GM21529 (cell line): Measurements from ENCODE around the gene PHF1.

Source experiments
- ATAC-seq: cut with Tn5 transposase; IDR thresholded peaks from one replicate; pipeline ENCODE4 v1.9.1; 2021; ENCODE audit not compliant: unreplicated experiment

PHF1 gene

DNA sequence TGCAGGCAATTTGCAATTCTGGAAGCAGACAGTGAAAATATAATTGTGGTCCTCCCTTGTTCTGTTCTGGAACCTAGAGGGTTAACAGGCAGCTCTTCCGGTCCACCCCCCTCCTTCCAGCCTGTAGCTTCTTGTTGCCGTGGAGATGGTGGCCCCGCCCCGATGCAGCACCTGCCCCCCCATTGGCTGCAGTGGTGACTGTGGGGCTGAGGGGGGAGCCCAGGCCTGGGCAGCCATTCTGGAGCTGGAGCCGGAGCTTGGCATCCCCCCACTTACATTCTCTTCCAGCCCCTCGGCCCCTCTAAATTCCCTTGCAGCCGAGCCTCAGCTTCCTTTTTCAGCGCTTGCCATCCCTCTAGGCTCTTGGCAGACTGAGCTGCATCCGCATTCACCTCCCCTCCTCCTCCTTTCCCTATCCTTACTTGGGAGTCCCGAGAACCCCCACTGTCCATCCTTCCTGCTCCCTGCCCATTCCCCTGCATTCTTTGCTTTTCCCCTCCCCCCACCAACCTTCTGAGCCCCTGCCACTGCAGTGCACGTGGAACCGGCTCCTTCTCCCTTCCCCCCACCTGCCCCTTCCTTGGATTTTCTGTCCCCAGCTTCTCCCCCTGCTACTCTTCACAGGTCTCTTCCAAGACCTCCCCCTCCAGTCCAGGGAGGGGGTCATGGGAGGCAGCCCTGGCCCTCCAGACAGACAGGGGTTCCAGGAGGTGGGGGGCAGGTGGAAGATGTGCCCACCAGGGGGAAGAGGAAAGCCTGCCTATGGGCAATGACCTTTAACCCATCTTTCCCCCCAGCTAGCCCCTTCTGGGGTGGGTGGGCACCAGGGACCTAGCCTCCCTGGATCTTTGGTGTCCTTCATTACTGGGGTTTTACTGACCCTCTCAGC is 20.4 kb downstream of the PHF1 start:
- ATAC-seq, result no peak

DNA sequence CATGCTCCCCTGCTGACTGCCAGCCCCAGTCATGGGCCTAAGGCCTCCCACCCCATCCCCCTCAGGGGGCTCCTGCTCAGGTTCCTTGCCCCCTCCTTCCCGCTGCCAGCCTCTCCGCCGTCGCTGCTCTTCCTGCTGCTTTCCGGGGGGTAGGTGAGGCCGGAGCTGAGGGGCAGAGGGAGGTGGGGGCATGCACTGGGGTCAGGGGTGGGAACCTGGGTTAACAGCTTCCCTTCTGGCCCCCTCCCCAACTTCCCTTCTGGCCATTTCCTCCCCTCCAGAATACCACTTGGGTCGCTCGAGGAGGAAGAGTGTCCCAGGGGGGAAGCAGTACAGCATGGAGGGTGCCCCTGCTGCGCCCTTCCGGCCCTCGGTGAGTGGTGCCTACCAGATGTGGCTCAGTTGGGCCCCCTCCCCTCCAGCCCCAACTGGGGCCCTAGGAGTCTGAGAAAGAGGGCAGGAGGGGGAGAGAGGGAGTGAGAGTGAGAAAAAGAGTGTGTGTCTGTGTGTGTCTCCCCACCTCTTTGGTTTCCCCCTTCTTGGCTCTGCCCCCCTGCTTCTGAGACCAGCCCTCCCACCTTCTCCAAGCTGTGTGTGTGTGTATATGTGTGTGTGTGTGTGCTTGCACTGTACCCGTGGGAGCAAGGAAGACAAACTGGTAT is 21.2 kb downstream of the PHF1 start:
- no peak for ATAC-seq

- no peak for ATAC-seq
Measured at GRCh38 chr6:33432546-33432945, 21.7 kb downstream of the PHF1 start.

- no peak for ATAC-seq
Measured at GRCh38 chr6:33433001-33433543, 22.3 kb downstream of the PHF1 start.

- ATAC-seq, result no peak
Measured at GRCh38 chr6:33433544-33434191, 22.9 kb downstream of the PHF1 start.

- no peak for ATAC-seq
Measured at GRCh38 chr6:33434961-33435360, 24.1 kb downstream of the PHF1 start.

- no peak for ATAC-seq
Measured at GRCh38 chr6:33437666-33438065, 26.9 kb downstream of the PHF1 start.

DNA sequence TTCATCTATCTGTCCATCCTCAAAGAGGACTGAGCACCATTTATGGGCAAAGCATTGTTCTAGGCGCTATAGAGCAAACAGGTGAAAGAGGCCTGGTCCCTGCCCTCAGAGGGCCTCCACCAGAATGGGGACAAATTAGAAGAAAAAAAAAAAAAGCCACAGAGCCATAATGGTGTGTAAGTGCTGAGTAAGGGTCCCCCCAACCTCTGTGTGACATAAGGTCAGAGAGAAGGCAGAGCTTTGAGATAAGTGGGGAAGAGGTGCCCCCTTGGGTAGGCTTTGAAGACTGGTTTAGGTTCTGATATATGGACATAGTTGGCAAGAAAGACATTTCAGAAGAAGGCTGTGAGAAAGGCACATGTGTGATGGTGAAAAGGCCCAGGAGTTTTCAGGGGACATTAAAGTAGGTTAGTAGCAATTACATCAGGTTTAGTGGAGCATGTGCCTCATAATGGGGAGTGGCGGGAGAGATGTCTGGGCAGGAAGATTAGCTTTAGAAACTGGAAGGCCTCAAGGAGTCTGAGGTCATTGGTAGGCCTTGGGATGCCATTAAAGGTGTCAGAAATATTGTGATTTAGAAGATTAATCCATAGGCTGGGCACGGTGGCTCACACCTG is 28.3 kb downstream of the PHF1 start:
- ATAC-seq, result no peak

DNA sequence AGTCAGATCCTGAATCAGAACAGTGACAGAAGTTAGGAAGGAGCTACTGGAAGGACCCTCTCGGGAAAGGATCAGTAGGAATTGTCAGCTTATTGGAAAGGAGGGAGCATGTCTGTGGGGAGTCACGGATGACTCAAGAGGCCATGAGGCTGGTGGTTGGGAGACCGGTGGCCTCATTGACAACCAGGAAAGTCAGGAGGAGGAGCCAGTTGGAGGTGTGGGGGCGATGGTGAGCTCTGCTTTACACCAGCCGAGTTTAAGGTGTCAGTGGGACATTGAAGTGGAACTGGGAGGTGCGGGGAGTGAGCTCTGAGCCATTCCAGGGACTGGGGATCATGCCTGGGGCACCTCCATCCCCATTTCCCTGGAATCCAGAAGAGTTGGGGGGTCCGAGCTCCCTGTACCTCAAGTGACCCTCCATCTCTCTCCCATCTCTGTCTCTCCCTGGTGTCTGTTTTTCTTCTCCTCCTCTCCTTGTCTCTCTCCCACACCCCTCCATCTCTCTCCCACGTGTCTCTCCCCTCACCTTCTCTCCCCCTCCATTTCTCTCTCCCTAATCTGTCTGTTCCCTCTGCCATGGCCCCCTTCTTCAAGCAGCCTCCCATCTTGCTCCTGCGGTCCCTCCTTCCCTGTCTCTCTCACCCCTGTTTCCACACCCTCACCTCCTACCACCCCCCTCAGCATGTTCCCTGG is 29.3 kb downstream of the PHF1 start:
- no peak for ATAC-seq

DNA sequence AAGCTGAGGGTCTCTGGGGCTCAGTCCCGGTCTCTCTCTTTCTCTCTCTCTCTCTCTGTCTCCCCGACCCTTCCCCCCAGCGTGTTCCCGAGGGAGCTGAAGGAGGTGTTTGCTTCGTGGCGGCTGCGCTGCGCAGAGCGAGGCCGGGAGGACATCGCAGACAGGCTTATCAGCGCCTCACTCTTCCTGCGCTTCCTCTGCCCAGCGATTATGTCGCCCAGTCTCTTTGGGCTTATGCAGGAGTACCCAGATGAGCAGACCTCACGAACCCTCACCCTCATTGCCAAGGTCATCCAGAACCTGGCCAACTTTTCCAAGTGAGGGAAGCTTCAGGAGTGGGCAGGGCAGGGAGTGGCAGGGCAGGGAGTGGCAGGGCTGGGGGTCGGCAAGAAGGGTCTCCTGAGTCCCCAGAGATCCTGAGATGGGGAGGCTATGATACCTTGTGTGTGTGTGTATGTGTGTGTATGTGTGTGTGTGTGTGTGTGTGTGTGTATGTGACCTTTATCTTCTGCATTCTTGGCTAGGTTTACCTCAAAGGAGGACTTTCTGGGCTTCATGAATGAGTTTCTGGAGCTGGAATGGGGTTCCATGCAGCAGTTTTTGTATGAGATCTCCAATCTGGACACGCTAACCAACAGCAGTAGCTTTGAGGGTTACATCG is 30.0 kb downstream of the PHF1 start:
- ATAC-seq, result no peak

DNA sequence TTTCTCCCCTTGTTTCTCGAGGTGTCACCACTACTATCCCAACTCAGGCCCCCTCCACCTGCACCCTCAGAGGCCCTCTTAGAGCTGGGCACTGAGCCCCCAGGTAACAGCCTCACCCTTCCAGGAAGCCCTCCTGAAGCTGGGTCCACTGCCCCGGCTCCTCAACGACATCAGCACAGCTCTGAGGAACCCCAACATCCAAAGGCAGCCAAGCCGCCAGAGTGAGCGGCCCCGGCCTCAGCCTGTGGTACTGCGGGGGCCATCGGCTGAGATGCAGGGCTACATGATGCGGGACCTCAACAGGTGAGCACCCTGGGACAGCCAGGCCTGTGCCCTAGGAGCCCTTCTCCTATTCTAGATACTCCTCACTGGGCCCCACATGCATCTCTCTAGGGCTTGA is 30.6 kb downstream of the PHF1 start:
- ATAC-seq, result no peak

- no peak for ATAC-seq
Measured at GRCh38 chr6:33442283-33442682, 31.5 kb downstream of the PHF1 start.

DNA sequence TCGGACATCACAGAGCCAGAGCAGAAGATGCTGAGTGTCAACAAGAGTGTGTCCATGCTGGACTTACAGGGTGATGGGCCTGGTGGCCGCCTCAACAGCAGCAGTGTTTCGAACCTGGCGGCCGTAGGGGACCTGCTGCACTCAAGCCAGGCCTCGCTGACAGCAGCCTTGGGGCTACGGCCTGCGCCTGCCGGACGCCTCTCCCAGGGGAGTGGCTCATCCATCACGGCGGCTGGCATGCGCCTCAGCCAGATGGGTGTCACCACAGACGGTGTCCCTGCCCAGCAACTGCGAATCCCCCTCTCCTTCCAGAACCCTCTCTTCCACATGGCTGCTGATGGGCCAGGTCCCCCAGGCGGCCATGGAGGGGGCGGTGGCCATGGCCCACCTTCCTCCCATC is 32.2 kb downstream of the PHF1 start:
- no peak for ATAC-seq

DNA sequence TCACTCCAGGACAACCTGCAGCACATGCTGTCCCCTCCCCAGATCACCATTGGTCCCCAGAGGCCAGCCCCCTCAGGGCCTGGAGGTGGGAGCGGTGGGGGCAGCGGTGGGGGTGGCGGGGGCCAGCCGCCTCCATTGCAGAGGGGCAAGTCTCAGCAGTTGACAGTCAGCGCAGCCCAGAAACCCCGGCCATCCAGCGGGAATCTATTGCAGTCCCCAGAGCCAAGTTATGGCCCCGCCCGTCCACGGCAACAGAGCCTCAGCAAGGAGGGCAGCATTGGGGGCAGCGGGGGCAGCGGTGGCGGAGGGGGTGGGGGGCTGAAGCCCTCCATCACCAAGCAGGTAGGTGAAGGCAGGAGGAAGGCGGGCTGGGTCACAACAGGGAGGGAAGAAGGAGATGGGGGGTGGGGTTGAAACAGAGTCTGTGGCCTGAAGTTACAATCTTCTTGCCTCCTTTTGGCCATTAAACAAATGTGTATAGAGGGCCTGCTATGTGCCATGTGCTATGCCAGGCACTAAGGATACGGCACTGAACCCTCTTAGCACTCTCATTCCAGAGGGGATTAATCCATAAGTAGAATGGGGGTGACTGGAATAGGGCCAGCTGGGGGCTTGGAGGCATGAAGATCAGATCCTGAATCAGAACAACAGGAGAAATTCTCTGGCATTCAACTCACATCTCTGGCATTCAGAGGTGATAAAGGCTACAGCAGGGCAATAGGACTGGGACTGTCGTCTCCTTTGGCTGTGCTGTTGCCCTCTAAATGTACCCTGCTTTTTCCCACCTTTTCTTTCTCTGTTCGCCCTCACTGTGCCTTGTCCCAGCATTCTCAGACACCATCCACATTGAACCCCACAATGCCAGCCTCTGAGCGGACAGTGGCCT is 33.0 kb downstream of the PHF1 start:
- no peak for ATAC-seq

GRCh38 chr6:33445119-33445603 is 34.3 kb downstream of the PHF1 start:
- ATAC-seq, result no peak

DNA sequence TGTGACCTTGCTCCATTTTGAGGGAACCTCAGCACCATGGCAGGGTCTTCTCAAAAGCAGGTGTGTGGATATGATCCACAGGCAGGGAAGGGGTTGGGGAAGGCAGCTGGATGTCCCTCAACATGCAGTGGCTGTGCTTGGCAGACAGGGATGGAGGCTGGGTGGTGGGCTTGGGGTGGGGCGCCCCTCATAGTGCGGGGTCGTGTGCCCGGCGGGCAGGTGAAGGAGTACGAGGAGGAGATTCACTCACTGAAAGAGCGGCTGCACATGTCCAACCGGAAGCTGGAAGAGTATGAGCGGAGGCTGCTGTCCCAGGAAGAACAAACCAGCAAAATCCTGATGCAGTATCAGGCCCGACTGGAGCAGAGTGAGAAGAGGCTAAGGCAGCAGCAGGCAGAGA is 35.5 kb downstream of the PHF1 start:
- ATAC-seq, result no peak

GRCh38 chr6:33450434-33450833 is 39.6 kb downstream of the PHF1 start:
- ATAC-seq, result no peak

DNA sequence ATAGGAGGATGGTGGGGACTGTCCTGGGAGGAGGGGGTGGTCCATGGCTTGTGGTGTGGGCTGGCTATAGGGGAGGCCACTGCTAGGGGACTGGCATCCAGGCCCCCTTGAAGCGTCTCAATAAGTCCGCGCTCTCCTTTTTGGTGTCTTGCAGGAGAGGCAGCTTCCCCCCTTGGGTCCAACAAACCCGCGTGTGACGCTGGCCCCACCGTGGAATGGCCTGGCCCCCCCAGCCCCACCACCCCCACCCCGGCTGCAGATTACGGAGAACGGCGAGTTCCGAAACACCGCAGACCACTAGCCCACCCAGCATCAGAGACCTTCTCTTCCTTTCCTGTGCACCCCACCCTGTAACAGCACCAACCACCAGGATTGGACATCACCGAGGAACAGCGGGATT is 40.8 kb downstream of the PHF1 start:
- no peak for ATAC-seq

DNA sequence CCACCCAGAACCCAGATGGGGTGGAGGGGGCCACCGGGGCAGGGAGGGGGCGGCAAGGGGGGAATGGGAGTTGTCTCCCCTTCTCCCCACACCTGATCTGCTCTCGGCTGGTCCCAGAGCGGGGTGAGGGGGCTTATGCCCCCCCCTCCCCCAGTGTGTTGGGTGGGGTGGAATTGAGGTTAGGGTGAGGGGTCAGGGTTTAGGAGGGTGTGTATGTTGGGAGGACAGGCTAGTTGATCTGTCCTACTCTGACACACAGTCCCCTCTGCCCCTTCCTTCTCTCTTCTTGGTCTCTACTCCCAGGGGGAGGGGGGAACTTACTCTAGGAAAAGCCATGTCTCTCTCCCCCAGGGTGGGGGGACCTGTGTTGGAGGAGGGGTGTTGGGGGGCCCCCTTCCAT is 41.7 kb downstream of the PHF1 start:
- ATAC-seq, result no peak
